Esophagus squamous epithelium (tissue), 5 donors: ENCODE results near the gene TSR3. TPM values are rescaled to one million over a fixed set of nuclear protein-coding genes. Genes with fewer than 3 reads are reported as not detected.

Source experiments
- DNase-seq: peaks from one replicate; lab custom pipeline; 2025; lab: John Stamatoyannopoulos, UW
- H3K27ac ChIP-seq, 4 donors: fragments of 200-600 bp; sonication (generic); one replicate each; pipeline ENCODE4 v1.5.1; 2016 to 2019; ENCODE audit warnings: mild to moderate bottlenecking in 1 of 4
- H3K27me3 ChIP-seq, 4 donors: fragments of 200-600 bp; sonication (generic); 1 replicate in 3 of 4; 2 replicates in 1 of 4; pipeline versions ENCODE4 v1.5.1 to v1.6.0; 2017 to 2021; ENCODE audit warnings: antibody characterized with exemption in 1 of 4
- H3K36me3 ChIP-seq, 3 donors: fragments of 200-600 bp; sonication (generic); one replicate each; pipeline ENCODE4 v1.5.1; 2016 to 2019
- H3K4me1 ChIP-seq, 3 donors: fragments of 200-600 bp; sonication (generic); one replicate each; pipeline ENCODE4 v1.5.1; 2017 to 2019
- H3K4me3 ChIP-seq, 4 donors: fragments of 200-600 bp; sonication (generic); 1 replicate in 3 of 4; 2 replicates in 1 of 4; pipeline ENCODE4 v1.5.1; 2016 to 2019; ENCODE audit warnings: mild to moderate bottlenecking in 2 of 4, moderate library complexity in 1 of 4
- H3K9me3 ChIP-seq, 3 donors: fragments of 200-600 bp; sonication (generic); one replicate each; pipeline ENCODE4 v1.5.1; 2016 to 2019
- CTCF ChIP-seq, 6 experiments: fragments of 450-650 bp in 4 of 6; fragments of 200-600 bp in 2 of 6; sonication (generic) in 2 of 6; IDR thresholded peaks; one replicate each; pipeline ENCODE4 v1.5.1; 2016 to 2019; ENCODE audit warnings: antibody characterized with exemption in 6 of 6, mild to moderate bottlenecking in 4 of 6, moderate library complexity in 4 of 6
- POLR2A ChIP-seq, 4 donors: fragments of 450-650 bp; IDR thresholded peaks; one replicate each; pipeline ENCODE4 v1.6.1; 2017; ENCODE audit warnings: antibody characterized with exemption in 4 of 4, mild to moderate bottlenecking in 4 of 4, moderate library complexity in 3 of 4
- WGBS, 2 donors: methylation state at CpG; one replicate each; pipeline ENCODE4 v1.1.5; 2018; 5-methylcytosine and 5-hydroxymethylcytosine counted together
- intact Hi-C: fragments of 100-400 bp; cut with DNase I; formaldehyde crosslinking; loops from one replicate; pipeline ENCODE4 v1.15.0; 2022
- total RNA-seq, 4 donors: library from RNA; depleted of rRNA; stranded (reverse); fragments of >200 nt; gene quantifications; one replicate each; pipeline ENCODE4 v1.1.0, GENCODE V29; 2016
- donor health status: DM: yes; HTN: yes; CAD: no.

The TSR3 gene
- total RNA-seq, 4 donors from 2014 or later = 57.6 to 87.4 (median 70.5) TPM

DNA sequence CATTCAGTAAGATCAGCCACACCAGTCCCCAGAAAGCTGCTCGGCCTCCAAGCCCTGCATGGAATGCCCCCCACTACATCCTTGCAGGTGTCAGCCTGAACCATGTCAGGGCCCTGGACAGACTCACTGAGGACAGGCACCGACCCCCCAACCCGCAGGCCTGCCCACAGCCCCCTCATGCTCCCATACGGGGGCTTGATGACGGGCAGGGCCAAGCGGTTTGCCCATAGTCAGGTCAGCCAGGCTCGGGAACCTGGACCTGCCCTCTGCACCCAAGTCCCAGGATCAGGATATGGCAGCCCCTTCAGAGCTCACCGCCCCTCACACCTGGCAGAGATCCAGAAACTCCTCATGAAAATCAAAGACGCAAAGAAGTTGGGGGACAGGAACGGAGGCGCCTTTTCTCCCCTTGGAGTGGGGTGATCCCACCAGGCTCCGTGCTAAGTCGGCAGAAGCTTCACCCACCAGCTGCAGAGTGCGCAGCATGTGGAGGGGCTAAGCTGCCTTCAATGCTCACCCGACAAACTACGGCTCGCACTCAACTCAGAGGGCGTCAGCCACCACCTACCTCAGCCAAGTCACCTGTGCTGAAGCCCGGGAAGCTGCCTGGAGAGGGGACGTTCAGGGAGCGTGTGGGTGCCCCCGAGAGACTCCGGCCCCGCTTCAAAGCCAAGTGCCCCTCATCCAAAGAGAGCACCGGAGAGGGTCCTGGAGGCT lies 26.6 kb upstream of the TSR3 start:
- intact Hi-C loops = no loop called here
- Histone ChIP-seq H3K36me3 (peaks cover 0 to 71% (median 14%) of the 10 kb centered on the region in 3 donors), H3K4me3 (peak overlapping the region; percentile 49 to 77 (median 60)), H3K27ac (peak overlapping the region; percentile 68 to 89 (median 80)), H3K27me3 (no peaks in the 10 kb centered on the region), H3K9me3 (no peaks in the 10 kb centered on the region), H3K4me1 (peaks cover 16 to 29% (median 20%) of the 10 kb centered on the region in 3 donors)
- no peak for TF ChIP-seq POLR2A (IDR thresholded peaks at IDR 0.05)
- no peak for TF ChIP-seq CTCF (IDR thresholded peaks at IDR 0.05)
- 80 to 81% methylated on average over 2 to 9 of the region's 25 CpGs for WGBS, 2 donors
- DNase-seq = no peak

DNA sequence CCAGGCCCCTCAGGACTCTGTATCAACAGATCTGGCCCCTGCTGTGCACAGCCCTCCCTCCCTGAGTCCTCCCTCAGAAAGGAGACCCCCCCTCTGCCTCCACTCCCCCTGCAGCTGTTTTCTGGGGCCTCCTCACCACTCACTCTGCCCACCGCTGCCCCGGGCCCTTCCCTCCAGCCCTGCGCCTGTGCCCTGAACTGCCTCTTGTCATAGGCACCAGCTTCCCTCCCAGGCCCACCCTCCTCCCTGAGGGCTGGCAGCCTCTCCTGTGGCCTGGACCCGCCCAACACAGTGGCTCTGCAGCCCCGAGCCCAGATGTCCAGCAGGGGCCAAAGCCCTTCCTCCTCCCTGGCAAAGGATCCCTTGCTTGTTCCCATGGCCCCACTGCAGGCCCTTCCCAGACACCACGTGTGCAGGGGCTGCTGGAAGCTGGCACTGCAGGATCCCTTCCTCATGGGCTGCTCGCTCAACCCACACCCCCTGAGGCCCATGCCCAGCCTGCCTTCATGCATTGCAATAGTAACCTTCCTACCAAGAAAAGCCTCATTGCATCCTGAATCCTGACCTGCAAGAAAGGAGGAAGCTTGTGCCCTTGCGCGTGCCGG lies 25.8 kb upstream of the TSR3 start:
- H3K36me3 ChIP-seq = peaks cover 0 to 63% (median 14%) of the 10 kb centered on the region in 3 donors
- no peaks in the 10 kb centered on the region for H3K9me3 ChIP-seq
- no peak for TF ChIP-seq POLR2A (IDR thresholded peaks at IDR 0.05)
- no peak for TF ChIP-seq CTCF (IDR thresholded peaks at IDR 0.05)
- H3K4me3 ChIP-seq = no peak overlapping the region
- H3K27me3 ChIP-seq = no peaks in the 10 kb centered on the region
- peaks cover 16 to 29% (median 20%) of the 10 kb centered on the region in 3 donors for H3K4me1 ChIP-seq
- no peak overlapping the region for H3K27ac ChIP-seq
- intact Hi-C loops = no loop called here
- DNase-seq = no peak
- 87 to 88% methylated on average over 5 to 8 of the region's 10 CpGs for WGBS, 2 donors

DNA sequence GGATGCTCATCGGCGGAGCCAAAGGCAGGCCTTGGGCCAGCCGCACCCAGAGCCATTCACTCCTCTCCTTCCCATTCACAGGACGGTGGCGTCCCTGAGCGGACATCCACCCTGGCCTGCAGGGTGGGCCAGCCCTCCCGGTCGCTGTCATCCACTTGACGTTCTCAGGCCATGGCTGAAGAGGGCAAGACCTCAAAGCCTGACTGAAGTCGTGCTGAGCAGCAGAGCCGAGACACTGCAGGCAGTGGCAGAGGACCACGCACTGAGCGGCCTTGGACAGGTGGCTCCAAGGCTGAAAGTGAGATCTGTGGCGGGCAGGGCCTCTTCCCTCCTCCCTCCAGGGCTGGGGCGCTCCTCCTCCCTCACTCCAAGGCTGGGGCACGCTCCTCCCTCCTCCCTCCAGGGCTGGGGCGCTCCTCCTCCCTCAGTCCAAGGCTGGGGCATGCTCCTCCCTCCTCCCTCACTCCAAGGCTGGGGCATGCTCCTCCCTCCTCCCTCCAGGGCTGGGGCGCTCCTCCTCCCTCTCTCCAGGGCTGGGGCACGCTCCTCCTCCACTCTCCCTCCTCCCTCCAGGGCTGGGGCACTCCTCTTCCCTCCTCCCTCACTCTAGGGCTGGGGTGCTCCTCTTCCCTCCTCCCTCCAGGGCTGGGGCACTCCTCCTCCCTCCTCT lies 24.2 kb upstream of the TSR3 start:
- TF ChIP-seq CTCF (IDR thresholded peaks at IDR 0.05) (no peak), POLR2A (IDR thresholded peaks at IDR 0.05) (no peak)
- H3K27me3 ChIP-seq = no peaks in the 10 kb centered on the region
- H3K9me3 ChIP-seq = no peaks in the 10 kb centered on the region
- peaks cover 4 to 56% (median 11%) of the 10 kb centered on the region in 3 donors for H3K36me3 ChIP-seq
- no peak for DNase-seq
- intact Hi-C loops = no loop called here
- WGBS, 2 donors = 83 to 93% methylated on average over 2 to 14 of the region's 19 CpGs
- peaks cover 16 to 29% (median 20%) of the 10 kb centered on the region in 3 donors for H3K4me1 ChIP-seq
- H3K4me3 ChIP-seq = no peak overlapping the region
- no peak overlapping the region for H3K27ac ChIP-seq

GRCh38 chr16:1375298-1375640 lies 23.6 kb upstream of the TSR3 start:
- intact Hi-C loops = no loop called here
- DNase-seq = no peak
- no peak overlapping the region for H3K27ac ChIP-seq
- 53 to 91% methylated on average over 7 to 12 of the region's 24 CpGs for WGBS, 2 donors
- H3K27me3 ChIP-seq = no peaks in the 10 kb centered on the region
- TF ChIP-seq POLR2A (IDR thresholded peaks at IDR 0.05) = no peak
- TF ChIP-seq CTCF (IDR thresholded peaks at IDR 0.05) = no peak
- H3K9me3 ChIP-seq = no peaks in the 10 kb centered on the region
- peaks cover 16 to 29% (median 20%) of the 10 kb centered on the region in 3 donors for H3K4me1 ChIP-seq
- peaks cover 4 to 58% (median 11%) of the 10 kb centered on the region in 3 donors for H3K36me3 ChIP-seq
- H3K4me3 ChIP-seq = no peak overlapping the region
